Measurements from ENCODE around the gene SHBG. TPM values are rescaled to one million over a fixed set of nuclear protein-coding genes. Genes with fewer than 3 reads are reported as not detected.

Gene SHBG
- total RNA-seq, 4 donors from 2014 or later, result 0.83 TPM; not detected in 3

DNA sequence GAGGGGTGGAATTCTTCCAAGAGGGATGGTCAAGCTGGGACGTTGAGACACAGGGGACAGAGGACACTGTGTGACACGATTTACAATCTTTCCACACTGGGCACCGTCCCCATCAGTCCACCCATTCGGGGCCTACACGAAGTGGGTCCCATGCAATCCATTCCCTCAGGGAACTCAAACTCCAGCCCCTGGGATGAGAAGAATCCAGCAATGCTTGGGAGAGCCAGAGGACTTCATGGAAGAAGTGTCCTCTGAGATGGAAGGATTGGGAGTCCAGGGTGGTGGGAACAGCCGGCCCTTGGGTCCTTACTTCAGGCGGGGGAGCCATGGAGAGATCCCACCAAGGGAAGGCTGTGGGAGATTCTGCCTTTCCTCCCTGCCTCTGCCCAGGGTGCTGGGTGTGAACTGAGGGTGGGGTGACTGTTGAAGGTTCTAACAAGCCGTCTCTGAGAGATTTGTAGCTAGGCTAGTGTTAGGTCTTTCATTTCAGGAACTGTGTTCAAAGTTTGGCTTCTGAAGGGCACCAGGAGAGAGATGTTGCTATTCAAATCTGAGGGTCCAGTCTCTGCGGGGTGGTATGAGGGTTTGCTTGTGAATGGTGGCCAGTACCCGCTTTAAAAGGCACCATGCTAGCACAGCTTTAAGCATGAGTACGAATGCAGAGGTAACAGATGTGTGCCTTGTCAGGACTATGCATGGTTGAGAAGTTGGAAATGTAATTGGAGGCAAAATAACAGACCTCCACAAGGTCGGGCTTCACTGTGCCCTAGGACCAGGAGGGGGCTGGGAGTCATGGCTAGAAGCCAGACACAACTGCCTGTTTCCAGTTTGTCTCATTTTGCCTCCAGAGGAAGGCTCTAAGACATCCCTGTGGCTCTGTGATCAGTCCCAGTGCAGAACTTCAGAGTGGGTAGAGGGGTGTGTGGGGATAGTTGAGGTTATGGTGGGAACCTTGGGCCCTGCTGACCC lies 22.7 kb downstream of the SHBG start:
- TF ChIP-seq POLR2A (IDR thresholded peaks at IDR 0.05), result no peak
- no peak for TF ChIP-seq CTCF (IDR thresholded peaks at IDR 0.05)
- WGBS, 2 donors, result 68 to 70% methylated on average over 11 to 12 of the region's 12 CpGs
- Histone ChIP-seq H3K4me1 (peaks cover 17 to 20% of the 10 kb centered on the region in 2 donors), H3K4me3 (replicated peaks in 1 of 3) (no peak overlapping the region), H3K36me3 (no peaks in the 10 kb centered on the region), H3K27ac (no peak overlapping the region), H3K9me3 (no peaks in the 10 kb centered on the region), H3K27me3 (no peaks in the 10 kb centered on the region)
- intact Hi-C loops (cut with DNase I), result no loop called here
- peak; percentile 24 to 29 for DNase-seq

GRCh38 chr17:7654832-7655540 lies 25.1 kb downstream of the SHBG start:
- Histone ChIP-seq H3K27me3 (no peaks in the 10 kb centered on the region), H3K27ac (no peak overlapping the region), H3K4me1 (peaks cover 17 to 18% of the 10 kb centered on the region in 2 donors), H3K9me3 (no peaks in the 10 kb centered on the region), H3K36me3 (no peaks in the 10 kb centered on the region), H3K4me3 (replicated peaks in 1 of 3) (no peak overlapping the region)
- DNase-seq, result no peak
- 79 to 83% methylated on average over 15 to 16 of the region's 16 CpGs for WGBS, 2 donors
- intact Hi-C loops (cut with DNase I), result no loop called here
- TF ChIP-seq CTCF (IDR thresholded peaks at IDR 0.05), result no peak
- no peak for TF ChIP-seq POLR2A (IDR thresholded peaks at IDR 0.05)

GRCh38 chr17:7655541-7655840 lies 25.6 kb downstream of the SHBG start:
- DNase-seq, result no peak
- intact Hi-C loops (cut with DNase I), result no loop called here
- no peaks in the 10 kb centered on the region for H3K27me3 ChIP-seq
- H3K36me3 ChIP-seq, result no peaks in the 10 kb centered on the region
- WGBS, 2 donors, result 92 to 96% methylated on average over 16 to 17 of the region's 17 CpGs
- H3K27ac ChIP-seq, result no peak overlapping the region
- no peak overlapping the region for H3K4me3 ChIP-seq (replicated peaks in 1 of 3)
- no peaks in the 10 kb centered on the region for H3K9me3 ChIP-seq
- TF ChIP-seq POLR2A (IDR thresholded peaks at IDR 0.05) (no peak), CTCF (IDR thresholded peaks at IDR 0.05) (no peak)
- peaks cover 13 to 16% of the 10 kb centered on the region in 2 donors for H3K4me1 ChIP-seq

GRCh38 chr17:7656958-7657609 lies 27.1 kb downstream of the SHBG start:
- TF ChIP-seq POLR2A (IDR thresholded peaks at IDR 0.05), result no peak
- TF ChIP-seq CTCF (IDR thresholded peaks at IDR 0.05), result no peak
- Histone ChIP-seq H3K4me3 (replicated peaks in 1 of 3) (no peak overlapping the region), H3K4me1 (no peaks in the 10 kb centered on the region), H3K27me3 (no peaks in the 10 kb centered on the region), H3K36me3 (no peaks in the 10 kb centered on the region), H3K27ac (no peak overlapping the region), H3K9me3 (no peaks in the 10 kb centered on the region)
- WGBS, 2 donors, result 56 to 64% methylated on average over 10 of the region's 10 CpGs
- intact Hi-C loops (cut with DNase I), result no loop called here
- peak; percentile 38 to 46 for DNase-seq

All from thyroid gland (tissue), 4 donors.